ENCODE data around the gene PGK1.

- TF ChIP-seq CTCF (IDR thresholded peaks at IDR 0.05; ENCODE audit: low read length) (no peak), EZH2 (IDR thresholded peaks at IDR 0.05; ENCODE audit: borderline replicate concordance, low read length) (no peak)
These were observed 35.4 kb downstream of the PGK1 start, which contains the start of gene TAF9B for GRCh38 chrX:78139160-78140123.

Measured in OCI-LY1 (cell line).